NCI-H1694 (cell line): ENCODE measurements around the gene TP53TG3F.
"Not testable (repeated sequence)": the region's sequence is repeated elsewhere in the genome, so short reads cannot be mapped to it uniquely, and the experiment has no call there.

Experiments
- DNase-seq: peaks from one replicate; lab custom pipeline; 2025; lab: John Stamatoyannopoulos, UW

The TP53TG3F gene, protein sequence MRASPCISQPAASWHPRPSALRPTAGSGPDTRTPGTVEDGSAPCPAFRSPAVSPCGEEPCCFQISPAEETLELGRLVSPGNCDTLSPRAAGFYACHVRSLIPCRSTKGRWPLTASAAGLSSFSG

DNA sequence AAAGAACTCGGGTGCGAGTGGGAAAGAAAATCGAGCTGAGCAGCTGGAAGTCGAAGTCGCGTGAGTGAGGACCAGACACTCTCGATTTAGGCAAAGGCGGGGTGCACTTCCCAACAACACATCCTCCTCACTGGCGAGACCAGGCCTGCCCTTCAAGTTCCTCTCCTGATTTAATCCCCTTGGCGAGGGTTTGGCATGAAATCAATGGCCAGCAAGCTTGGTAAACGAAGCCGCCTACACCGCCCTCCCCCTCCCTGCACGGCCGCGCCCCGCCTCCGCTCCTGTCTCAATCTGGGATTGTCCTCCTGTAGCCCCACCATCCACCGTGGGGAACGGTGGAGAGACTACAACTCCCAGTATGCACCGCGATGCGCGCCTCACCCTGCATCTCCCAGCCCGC, at the start of gene TP53TG3F:
Gene TP53TG3F (plus strand): TSS at position 301 of the 400 bp plus-strand sequence. CDS start 68 bp downstream, at position 369.
- DNase-seq: not testable (repeated sequence)

DNA sequence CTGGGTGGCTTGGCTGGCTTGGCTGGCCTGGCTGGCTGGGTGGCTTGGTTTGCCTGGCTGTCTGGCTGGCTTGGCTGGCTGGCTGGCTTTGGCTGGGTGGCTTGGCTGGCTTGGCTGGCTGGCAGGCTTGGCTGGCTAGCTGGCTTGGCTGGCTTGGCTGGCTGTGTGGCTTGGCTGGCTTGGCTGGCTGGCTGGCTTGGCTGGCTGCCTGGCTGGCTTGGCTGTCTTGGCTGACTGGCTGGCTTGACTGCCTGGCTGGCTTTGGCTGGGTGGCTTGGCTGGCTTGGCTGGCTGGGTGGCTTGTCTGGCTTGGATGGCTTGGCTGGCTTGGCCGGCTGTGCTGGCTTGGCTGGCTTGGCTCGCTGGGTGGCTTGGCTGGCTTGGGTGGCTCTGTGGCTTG, 32.2 kb downstream of the TP53TG3F start:
- DNase-seq: not testable (repeated sequence)

DNA sequence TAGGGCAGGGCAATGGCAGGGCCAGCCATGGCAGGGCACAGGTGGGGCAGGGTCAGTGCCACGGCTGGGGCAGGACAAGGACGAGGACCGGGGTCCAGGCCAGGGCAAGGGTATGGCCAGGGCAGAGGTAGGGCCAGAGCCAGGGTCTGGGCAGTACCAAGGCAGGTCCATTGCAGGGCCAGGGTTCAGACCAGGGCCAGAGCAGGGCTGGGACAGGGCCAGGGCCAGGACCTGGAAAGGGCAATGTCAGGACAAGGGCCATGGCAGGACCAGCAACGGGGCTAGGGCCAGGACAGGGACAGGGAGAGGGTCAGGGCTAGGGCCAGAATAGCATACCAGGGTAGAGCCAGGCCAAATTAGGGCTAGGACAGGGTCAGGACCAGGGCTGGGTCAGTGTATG, 47.8 kb downstream of the TP53TG3F start:
- DNase-seq: not testable (repeated sequence)

DNA sequence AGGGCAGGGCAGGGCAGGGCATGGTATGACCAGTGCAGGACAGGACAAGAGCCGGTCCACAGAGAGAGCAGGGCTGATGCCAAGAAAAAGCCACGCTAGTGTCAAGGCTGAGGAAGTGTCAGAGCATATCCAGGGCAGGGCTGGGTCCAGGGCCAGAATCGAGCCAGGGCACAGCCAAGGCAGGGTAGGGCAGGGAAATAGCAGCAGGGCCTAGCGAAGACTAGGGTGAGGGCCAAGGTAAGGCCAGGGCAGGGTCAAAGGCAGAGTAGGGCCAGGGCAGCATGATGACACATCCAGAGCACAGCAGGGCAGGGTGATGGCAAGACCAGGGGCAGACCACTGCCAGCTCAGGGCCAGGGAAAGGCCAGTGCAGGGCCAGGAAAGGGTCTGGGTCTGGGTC, 49.7 kb downstream of the TP53TG3F start:
- DNase-seq: not testable (repeated sequence)

DNA sequence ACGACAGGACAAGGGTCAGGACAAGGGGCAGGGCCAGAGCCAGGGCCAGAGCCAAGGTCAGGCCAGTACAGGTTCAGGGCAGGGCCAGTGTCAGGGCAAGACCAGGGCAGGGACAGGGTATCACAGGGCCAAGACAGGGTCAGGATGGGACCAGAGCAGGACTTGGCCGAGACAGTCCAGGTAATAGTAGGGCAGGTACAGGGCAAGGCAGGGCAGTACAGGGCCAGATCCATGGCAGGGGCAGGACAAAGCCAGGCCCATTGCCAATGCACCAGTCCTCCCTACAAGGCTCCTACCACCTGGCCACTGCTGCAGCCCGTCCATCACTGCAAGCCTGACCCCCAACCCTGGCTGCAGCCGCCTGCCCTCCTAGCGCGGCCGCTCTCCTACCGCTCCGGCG, 50.5 kb downstream of the TP53TG3F start:
- DNase-seq: not testable (repeated sequence)
